ENCODE results near the gene MT1E.
"Not testable (repeated sequence)": the region's sequence is repeated elsewhere in the genome, so short reads cannot be mapped to it uniquely, and the experiment has no call there.

MT1E gene

GRCh38 chr16:56625140-56625942 lies at the start of gene MT1E:
TSS of gene MT1E (plus strand) at chr16:56625781. CDS start at chr16:56625852, 71 bp downstream.
- DNase-seq, result no peak

GRCh38 chr16:56576585-56577299 lies 48.8 kb upstream of the MT1E start:
- DNase-seq, result no peak

- no peak for DNase-seq
Measured at GRCh38 chr16:56577300-56577625, 48.3 kb upstream of the MT1E start.

- DNase-seq, result no peak
Measured at GRCh38 chr16:56580391-56581048, 45.1 kb upstream of the MT1E start.

- DNase-seq, result not testable (repeated sequence)
Measured at GRCh38 chr16:56582911-56583310, 42.7 kb upstream of the MT1E start.

DNA sequence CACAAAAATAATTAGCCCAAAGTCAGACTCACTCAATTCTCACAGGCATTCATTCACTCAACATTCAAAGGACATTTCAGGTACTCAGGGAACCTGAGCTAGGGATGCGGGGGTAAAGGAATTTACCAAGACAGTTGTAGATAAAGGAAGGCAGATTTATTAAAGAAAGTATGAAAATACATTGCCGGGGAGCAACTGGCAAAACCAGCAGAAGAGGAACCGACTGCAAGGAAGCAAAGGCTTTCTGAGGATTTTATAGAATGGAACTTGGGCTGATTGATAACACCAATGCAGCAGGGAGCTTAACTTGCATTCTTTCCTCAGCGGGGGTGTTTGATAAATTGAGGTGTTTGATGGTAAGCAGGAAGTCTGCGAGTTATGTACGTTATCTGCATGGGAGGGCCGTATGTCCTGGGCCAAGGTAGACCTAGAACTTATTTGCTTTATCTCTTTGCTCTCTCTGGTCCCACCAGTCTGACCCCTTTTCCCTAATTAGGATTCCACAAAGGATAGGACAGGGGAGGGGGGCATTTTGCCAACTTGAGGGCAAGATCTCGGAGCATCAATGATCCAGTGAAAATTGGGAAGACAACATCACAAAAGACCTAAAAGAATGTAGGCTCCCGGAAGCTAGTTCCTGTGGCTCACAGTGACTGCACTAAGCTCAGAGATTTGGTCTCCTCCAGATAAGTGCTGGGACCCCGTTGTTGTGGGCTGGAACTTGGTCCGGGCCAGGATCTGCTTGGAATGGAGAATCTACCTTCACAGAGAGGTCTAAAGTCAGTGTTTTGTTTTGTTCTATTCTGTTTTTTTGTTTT lies 42.0 kb upstream of the MT1E start:
- DNase-seq, result no peak

GRCh38 chr16:56584276-56584675 lies 41.3 kb upstream of the MT1E start:
- DNase-seq, result no peak

GRCh38 chr16:56588781-56589140 lies 36.8 kb upstream of the MT1E start:
- no peak for DNase-seq

DNA sequence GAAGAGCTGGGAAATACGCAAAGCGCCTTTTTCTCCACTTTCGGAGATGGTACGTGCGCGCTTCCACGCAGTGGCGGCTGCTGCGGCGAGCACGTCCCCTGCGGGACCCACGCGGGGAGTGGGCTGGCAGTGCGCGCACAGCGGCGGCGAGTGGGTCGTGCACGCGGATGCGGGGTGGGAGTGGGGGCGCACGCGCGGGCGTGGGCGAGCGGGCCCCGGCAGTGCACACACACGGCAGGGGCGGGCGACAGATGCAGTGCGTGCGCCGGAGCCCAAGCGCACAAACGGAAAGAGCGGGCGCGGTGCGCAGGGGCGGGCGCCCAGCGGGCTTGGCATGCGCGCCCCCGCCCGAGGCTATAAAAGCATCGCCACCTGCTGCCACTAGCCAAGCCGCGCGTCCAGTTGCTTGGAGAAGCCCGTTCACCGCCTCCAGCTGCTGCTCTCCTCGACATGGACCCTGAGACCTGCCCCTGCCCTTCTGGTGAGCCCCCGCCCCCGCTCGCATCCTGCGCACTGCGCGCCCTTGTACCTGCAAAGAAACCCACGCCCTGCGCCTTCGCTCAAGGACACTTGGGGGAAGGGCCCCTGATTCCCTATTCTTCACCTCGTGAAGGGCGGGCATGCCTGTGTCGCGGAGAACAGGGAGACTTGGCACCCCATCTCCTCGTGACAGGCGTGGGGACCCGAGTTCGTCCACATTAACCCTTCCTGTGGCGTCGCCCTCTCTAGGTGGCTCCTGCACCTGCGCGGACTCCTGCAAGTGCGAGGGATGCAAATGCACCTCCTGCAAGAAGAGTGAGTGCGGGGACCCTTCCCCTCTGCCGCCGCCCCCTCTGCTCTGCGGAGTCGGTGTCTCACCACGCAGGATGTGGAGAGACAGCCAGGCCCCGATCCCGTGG lies 36.2 kb upstream of the MT1E start, which contains the start of gene MT3:
Gene MT3 (plus strand): TSS at position 388 of the 899 bp plus-strand sequence. CDS start 63 bp downstream, at position 451.
- DNase-seq, result peak; percentile 41

DNA sequence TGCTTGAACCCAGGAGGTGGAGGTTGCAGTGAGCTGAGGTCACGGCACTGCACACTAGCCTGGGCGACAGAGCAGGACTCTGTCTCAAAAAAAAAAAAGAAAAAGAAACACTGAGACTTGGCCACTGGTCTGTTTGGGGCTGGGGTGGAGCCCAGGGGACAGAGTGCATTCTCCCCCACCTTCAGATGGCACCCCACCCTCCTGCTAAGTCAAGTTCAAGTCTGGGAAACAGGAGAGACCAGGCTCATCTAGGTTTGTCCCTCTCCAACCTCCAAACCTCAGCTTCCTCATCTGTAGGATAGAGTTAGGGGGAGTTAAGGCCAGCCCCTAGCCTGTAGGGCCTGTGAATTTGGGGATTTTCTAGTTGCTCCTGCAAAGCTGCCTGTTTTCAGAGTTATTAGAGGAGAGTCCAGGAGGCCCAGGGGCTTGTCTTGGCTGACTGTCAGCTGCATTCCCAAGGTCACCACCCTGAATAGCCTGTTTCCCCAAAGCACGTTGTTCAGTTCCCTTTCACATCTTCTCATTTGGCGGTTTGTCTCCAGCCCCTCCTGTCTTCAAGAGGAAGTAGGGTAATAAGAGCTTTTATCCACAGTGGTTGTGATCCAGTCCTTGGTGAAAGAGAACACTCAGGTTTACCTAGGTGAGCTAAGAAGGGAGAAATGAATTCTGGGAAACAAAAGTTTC lies 34.1 kb upstream of the MT1E start:
- no peak for DNase-seq

GRCh38 chr16:56593573-56594291 lies 31.8 kb upstream of the MT1E start:
- no peak for DNase-seq

- DNase-seq, result no peak
Measured at GRCh38 chr16:56594292-56594619, 31.3 kb upstream of the MT1E start.

- no peak for DNase-seq
Measured at GRCh38 chr16:56600398-56600999, 25.1 kb upstream of the MT1E start.

DNA sequence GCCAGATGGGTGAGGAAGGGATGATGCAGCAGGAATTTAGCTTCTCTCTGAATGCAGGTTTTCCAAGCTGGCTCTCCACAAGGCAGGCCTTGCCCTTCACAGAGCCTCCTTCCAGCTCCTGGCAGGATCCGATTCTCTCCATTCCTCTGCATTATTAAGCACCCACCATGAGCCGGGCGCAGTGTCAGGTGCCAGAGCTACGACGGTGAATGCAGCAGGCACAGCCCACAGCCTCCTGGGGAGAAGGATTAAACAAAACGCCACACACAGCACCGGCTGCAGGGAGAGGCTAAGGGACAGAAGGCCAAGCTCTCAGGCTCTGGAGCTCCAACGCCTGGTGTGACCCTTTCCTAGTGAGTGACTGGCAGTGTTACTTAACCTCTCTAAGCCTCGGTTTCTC lies 24.3 kb upstream of the MT1E start:
- DNase-seq, result no peak

- DNase-seq, result peak; percentile 22
Measured at GRCh38 chr16:56603589-56603988, 22.0 kb upstream of the MT1E start.

DNA sequence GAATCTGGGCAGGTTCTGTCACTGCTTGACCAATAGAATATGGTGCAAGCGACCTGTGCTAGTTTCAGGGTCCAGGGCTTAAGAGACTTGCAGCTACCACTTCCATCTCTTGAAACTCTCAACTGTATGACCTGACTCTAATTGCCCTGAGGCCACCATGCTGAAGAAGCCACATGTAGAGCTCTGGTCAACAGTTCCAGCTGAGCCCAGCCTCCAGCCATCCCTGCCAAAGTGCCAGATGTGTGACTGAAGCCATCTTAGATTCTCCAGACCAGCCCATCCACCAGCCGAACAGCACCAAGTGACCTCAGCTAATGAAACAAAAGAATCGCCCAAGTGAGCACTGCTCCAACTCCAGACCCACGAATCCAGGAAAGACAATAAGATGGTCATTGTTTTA lies 20.6 kb upstream of the MT1E start:
- DNase-seq, result no peak

DNA sequence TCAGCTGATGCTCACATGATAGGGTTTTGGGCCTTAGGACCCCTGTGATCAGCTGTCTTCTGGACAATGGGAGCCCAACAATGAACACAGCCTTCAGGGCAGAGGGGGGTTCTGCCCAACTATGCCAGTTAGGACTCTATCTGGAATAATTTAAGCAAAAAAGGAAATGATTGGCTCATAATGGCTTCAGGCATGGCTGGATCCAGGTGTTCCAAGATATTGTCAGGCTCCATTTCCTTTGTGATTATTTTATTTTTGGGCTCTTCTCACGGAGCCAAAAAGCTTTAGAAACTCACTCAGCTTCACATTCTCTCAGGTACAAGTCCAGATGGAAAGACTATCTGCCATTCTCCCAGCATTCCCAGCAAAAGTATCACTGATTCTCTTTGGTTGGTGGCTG lies 20.1 kb upstream of the MT1E start:
- no peak for DNase-seq

DNA sequence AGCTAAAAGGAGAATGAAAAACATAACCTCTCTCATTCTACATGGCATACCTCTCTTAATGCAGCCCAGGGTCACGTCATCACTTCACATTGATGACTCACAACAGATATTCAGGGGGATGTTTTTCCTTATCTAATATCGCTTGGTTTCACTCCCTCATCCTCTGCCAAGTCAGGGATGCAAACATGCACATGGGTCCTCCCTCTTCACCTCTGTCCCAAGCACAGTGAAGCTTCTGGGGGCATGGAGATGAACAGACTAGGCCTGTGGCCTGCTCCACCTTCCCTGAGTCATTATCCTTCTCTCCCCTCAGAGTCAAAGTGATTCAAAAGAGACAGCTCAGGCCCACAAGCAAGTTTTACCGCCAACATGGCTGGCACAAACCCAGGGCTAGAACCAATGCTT lies 19.5 kb upstream of the MT1E start:
- no peak for DNase-seq

- DNase-seq, result no peak
Measured at GRCh38 chr16:56606476-56607108, 19.0 kb upstream of the MT1E start.

DNA sequence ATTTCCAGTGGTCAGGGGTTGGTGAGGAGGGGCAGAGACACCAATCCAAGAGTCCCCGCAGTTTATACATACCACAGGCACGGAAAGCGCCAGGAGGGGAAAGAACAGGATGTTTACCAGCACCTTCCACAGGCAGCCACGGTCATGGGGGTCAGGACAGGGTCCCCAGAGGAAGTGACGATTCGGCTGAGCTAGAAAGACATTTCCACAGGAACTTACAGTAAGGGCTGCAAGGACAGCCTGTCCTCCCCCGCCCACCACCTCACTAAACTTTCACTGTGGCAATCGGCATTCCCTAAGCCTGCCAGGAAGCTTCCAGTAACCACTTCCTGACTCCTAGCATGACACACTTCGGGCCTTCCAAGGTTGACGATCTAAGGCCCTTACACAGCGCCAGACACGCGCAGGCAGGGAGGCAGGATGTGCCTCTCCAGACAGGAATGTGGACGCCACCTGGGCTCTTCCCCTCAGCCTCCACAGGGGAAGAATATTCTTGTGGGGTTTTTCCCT lies 18.4 kb upstream of the MT1E start:
- no peak for DNase-seq
